HG03159 (cell line): ENCODE measurements around the gene SMIM34.
"Not testable (repeated sequence)": the region's sequence is repeated elsewhere in the genome, so short reads cannot be mapped to it uniquely, and the experiment has no call there.

Experiments used
- ATAC-seq: cut with Tn5 transposase; IDR thresholded peaks from one replicate; pipeline ENCODE4 v1.9.1; 2021; ENCODE audit warnings: mild to moderate bottlenecking, moderate library complexity; ENCODE audit not compliant: unreplicated experiment

The SMIM34 gene

GRCh38 chr21:34374462-34374861 is 49.3 kb downstream of the SMIM34 start:
- not testable (repeated sequence) for ATAC-seq

- ATAC-seq, result no peak
Observed at GRCh38 chr21:34372321-34372720, 51.4 kb downstream of the SMIM34 start.

DNA sequence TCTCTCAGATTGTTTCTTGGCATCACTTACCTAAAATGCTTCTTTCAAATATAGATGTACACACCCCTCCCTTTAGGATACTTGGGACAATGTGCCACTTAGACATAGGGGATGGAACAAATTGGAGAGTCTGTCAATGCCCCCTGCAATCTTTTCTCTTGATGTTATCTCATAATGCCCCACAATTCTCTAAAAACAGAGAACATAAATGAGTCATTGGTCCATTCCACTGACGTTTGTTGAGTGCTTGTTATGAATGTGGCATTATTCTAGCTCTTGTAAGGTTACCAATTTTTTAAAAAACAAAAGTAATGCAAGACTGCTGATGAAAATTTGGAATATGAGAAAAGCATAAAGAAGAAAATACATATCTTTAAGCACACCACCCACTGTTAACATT is 54.0 kb downstream of the SMIM34 start:
- no peak for ATAC-seq
